DMS53 treated with DMSO at 0.1 percent for 48 hours (cell line): Measurements from ENCODE around the gene PPFIA3.
"Not testable (repeated sequence)": the region's sequence is repeated elsewhere in the genome, so short reads cannot be mapped to it uniquely, and the experiment has no call there.

Source experiments
- DNase-seq: peaks from one replicate; lab custom pipeline; 2025; ENCODE audit not compliant: unreplicated experiment; lab: John Stamatoyannopoulos, UW

Gene PPFIA3

GRCh38 chr19:49123285-49123684 is 3.9 kb downstream of the PPFIA3 start:
- DNase-seq = not testable (repeated sequence)

GRCh38 chr19:49125025-49125731 is 5.8 kb downstream of the PPFIA3 start:
- no peak for DNase-seq

GRCh38 chr19:49126575-49126974 is 7.2 kb downstream of the PPFIA3 start:
- DNase-seq = no peak

GRCh38 chr19:49127225-49127624 is 7.9 kb downstream of the PPFIA3 start:
- not testable (repeated sequence) for DNase-seq

GRCh38 chr19:49127674-49128544 is 8.6 kb downstream of the PPFIA3 start:
- DNase-seq = peak; percentile 94

- DNase-seq = no peak
Measured at GRCh38 chr19:49128545-49129237, 9.3 kb downstream of the PPFIA3 start.

GRCh38 chr19:49129238-49129583 is 9.9 kb downstream of the PPFIA3 start:
- no peak for DNase-seq

GRCh38 chr19:49130325-49130724 is 11.0 kb downstream of the PPFIA3 start:
- no peak for DNase-seq

- DNase-seq = no peak
Measured at GRCh38 chr19:49132974-49133609, 13.7 kb downstream of the PPFIA3 start.

- DNase-seq = no peak
Measured at GRCh38 chr19:49133621-49134454, 14.5 kb downstream of the PPFIA3 start.

GRCh38 chr19:49135686-49136085 is 16.3 kb downstream of the PPFIA3 start:
- DNase-seq = no peak

- DNase-seq = no peak
Measured at GRCh38 chr19:49136771-49137171, 17.4 kb downstream of the PPFIA3 start.

GRCh38 chr19:49140951-49141350 is 21.6 kb downstream of the PPFIA3 start:
- DNase-seq = no peak

- DNase-seq = no peak
Measured at GRCh38 chr19:49141352-49141751, 22.0 kb downstream of the PPFIA3 start.

- DNase-seq = peak; percentile 52
Measured at GRCh38 chr19:49142866-49143335, 23.6 kb downstream of the PPFIA3 start.

- peak; percentile 8 for DNase-seq
Measured at GRCh38 chr19:49145573-49146407, 26.4 kb downstream of the PPFIA3 start.

GRCh38 chr19:49146408-49146770 is 27.0 kb downstream of the PPFIA3 start:
- not testable (repeated sequence) for DNase-seq

- no peak for DNase-seq
Measured at GRCh38 chr19:49148044-49148682, 28.8 kb downstream of the PPFIA3 start.
